DND-41 (cell line): ENCODE results near the gene HDAC4.

Source experiments
- ATAC-seq: fragments of 200-7000 bp; cut with Tn5 transposase; 3 replicates; pipeline ENCODE4 v1.9.1; 2021; ENCODE audit warnings: low read depth; ENCODE audit not compliant: insufficient read depth
- DNase-seq: peaks from one replicate; pipeline ENCODE4 v3.0.0-alpha.2; 2020
- H2AFZ ChIP-seq: 2 replicates; pipeline ENCODE4 v1.6.0; 2012; ENCODE audit warnings: low read depth, low read length
- H3K27ac ChIP-seq: 2 replicates; pipeline ENCODE4 v1.5.1; 2012; ENCODE audit warnings: low read length, inconsistent platforms
- H3K27me3 ChIP-seq: fragments of 200-600 bp; sonication (generic); 2 replicates; pipeline ENCODE4 v1.6.0; 2012; ENCODE audit warnings: low read length, mild to moderate bottlenecking, inconsistent platforms; ENCODE audit not compliant: insufficient read depth, poor library complexity
- H3K36me3 ChIP-seq: 2 replicates; pipeline ENCODE4 v1.5.1; 2012; ENCODE audit warnings: low read length, inconsistent platforms; ENCODE audit not compliant: insufficient read depth
- H3K4me1 ChIP-seq: 2 replicates; pipeline ENCODE4 v1.5.1; 2012; ENCODE audit warnings: mild to moderate bottlenecking, low read length; ENCODE audit not compliant: insufficient read depth
- H3K4me2 ChIP-seq: 2 replicates; pipeline ENCODE4 v1.6.0; 2012; ENCODE audit warnings: mild to moderate bottlenecking, moderate library complexity, low read length, inconsistent platforms; ENCODE audit not compliant: insufficient read depth
- H3K4me3 ChIP-seq, 2 experiments: fragments of 200-600 bp in 1 of 2; shearing (Covaris generic) in 1 of 2; 2 replicates each; pipeline ENCODE4 v1.5.1; 2012 to 2016; ENCODE audit warnings: inconsistent platforms in 2 of 2, low read length in 2 of 2, mild to moderate bottlenecking in 2 of 2, low read depth in 1 of 2, moderate library complexity in 1 of 2
- H3K79me2 ChIP-seq: 2 replicates; pipeline ENCODE4 v1.6.0; 2012; ENCODE audit warnings: low read length, inconsistent platforms; ENCODE audit not compliant: insufficient read depth
- H3K9ac ChIP-seq: 2 replicates; pipeline ENCODE4 v1.6.0; 2012; ENCODE audit warnings: low read depth, mild to moderate bottlenecking, inconsistent platforms, low read length, moderate library complexity
- H3K9me3 ChIP-seq: 2 replicates; pipeline ENCODE4 v1.5.1; 2012; ENCODE audit warnings: low read length, moderate library complexity, mild to moderate bottlenecking, inconsistent platforms; ENCODE audit not compliant: insufficient read depth, severe bottlenecking
- H4K20me1 ChIP-seq: 2 replicates; pipeline ENCODE4 v1.6.0; 2012; ENCODE audit warnings: low read length; ENCODE audit not compliant: insufficient read depth
- CTCF ChIP-seq: IDR thresholded peaks from 2 replicates; pipeline ENCODE4 v1.5.1; 2012; ENCODE audit warnings: borderline replicate concordance, low read length, moderate library complexity, mild to moderate bottlenecking; ENCODE audit not compliant: poor library complexity, severe bottlenecking; ENCODE audit errors: extremely low read depth
- EZH2 ChIP-seq: IDR thresholded peaks from 3 replicates; pipeline ENCODE4 v1.6.1; 2012; ENCODE audit warnings: borderline replicate concordance, low read depth, mild to moderate bottlenecking, moderate library complexity, low read length, inconsistent platforms; ENCODE audit not compliant: severe bottlenecking

Gene HDAC4

GRCh38 chr2:239343946-239344856 is 56.6 kb downstream of the HDAC4 start:
- Histone ChIP-seq H3K27ac (peak overlapping the region; percentile 62), H3K27me3 (no peaks in the 10 kb centered on the region), H3K79me2 (peaks cover 100% of the 10 kb centered on the region), H3K9ac (no peak overlapping the region), H3K4me1 (peaks cover 86% of the 10 kb centered on the region), H3K4me3 (no peak overlapping the region), H3K9me3 (no peaks in the 10 kb centered on the region), H3K4me2 (no peak overlapping the region), H2AFZ (no peak overlapping the region), H4K20me1 (peaks cover 86% of the 10 kb centered on the region), H3K36me3 (peaks cover 94% of the 10 kb centered on the region)
- ATAC-seq (no peak), DNase-seq (peak; percentile 4)
- TF ChIP-seq EZH2 = no peak
- TF ChIP-seq CTCF = no peak

GRCh38 chr2:239343460-239343859 is 57.4 kb downstream of the HDAC4 start:
- no peak overlapping the region for H2AFZ ChIP-seq
- no peaks in the 10 kb centered on the region for H3K9me3 ChIP-seq
- TF ChIP-seq EZH2 (no peak), CTCF (no peak)
- H3K9ac ChIP-seq = no peak overlapping the region
- no peaks in the 10 kb centered on the region for H3K27me3 ChIP-seq
- peak overlapping the region; percentile 55 for H3K27ac ChIP-seq
- DNase-seq = peak; percentile 1
- peaks cover 94% of the 10 kb centered on the region for H3K36me3 ChIP-seq
- no peak for ATAC-seq
- H4K20me1 ChIP-seq = peaks cover 84% of the 10 kb centered on the region
- H3K4me2 ChIP-seq = no peak overlapping the region
- H3K79me2 ChIP-seq = peaks cover 100% of the 10 kb centered on the region
- peaks cover 88% of the 10 kb centered on the region for H3K4me1 ChIP-seq
- no peak overlapping the region for H3K4me3 ChIP-seq

GRCh38 chr2:239341840-239342239 is 59.0 kb downstream of the HDAC4 start:
- Histone ChIP-seq H3K9me3 (no peaks in the 10 kb centered on the region), H3K9ac (no peak overlapping the region), H3K27me3 (no peaks in the 10 kb centered on the region), H4K20me1 (peaks cover 86% of the 10 kb centered on the region), H3K4me3 (no peak overlapping the region), H3K4me2 (no peak overlapping the region), H2AFZ (no peak overlapping the region), H3K79me2 (peaks cover 100% of the 10 kb centered on the region), H3K36me3 (peaks cover 96% of the 10 kb centered on the region), H3K4me1 (peaks cover 88% of the 10 kb centered on the region), H3K27ac (peak overlapping the region; percentile 72)
- no peak for ATAC-seq
- no peak for DNase-seq
- no peak for TF ChIP-seq EZH2
- TF ChIP-seq CTCF = no peak
